Keratinocyte (primary cell): Measurements from ENCODE around the gene BCL2L1. TPM values are rescaled to one million over a fixed set of nuclear protein-coding genes. Genes with fewer than 3 reads are reported as not detected.

Experiments used
- DNase-seq: peaks from one replicate; pipeline ENCODE4 v3.0.0-alpha.2; 2011; ENCODE audit warnings: low read depth, missing footprints, low spot score
- FAIRE-seq: peaks from 2 replicates; lab custom pipeline; 2011; peaks lifted over from hg19 to GRCh38; lab: Jason Lieb, UNC
- H2AFZ ChIP-seq: 2 replicates; pipeline ENCODE4 v1.6.0; 2012; ENCODE audit warnings: low read length, control low read depth, inconsistent platforms; ENCODE audit not compliant: control insufficient read depth
- H3K27ac ChIP-seq: 2 replicates; pipeline ENCODE4 v1.5.1; 2011; ENCODE audit warnings: low read length; ENCODE audit not compliant: control insufficient read depth, insufficient read depth
- H3K27me3 ChIP-seq: 3 replicates; pipeline ENCODE4 v1.6.0; 2011; ENCODE audit warnings: low read length; ENCODE audit not compliant: control insufficient read depth, insufficient read depth; ENCODE audit errors: extremely low read depth
- H3K36me3 ChIP-seq, 2 experiments: 2 replicates in 1 of 2; 3 replicates in 1 of 2; pipeline ENCODE4 v1.5.1; 2011; ENCODE audit warnings: low read length in 2 of 2, mild to moderate bottlenecking in 1 of 2; ENCODE audit not compliant: control insufficient read depth in 2 of 2, insufficient read depth in 2 of 2; ENCODE audit errors: extremely low read depth in 1 of 2
- H3K4me1 ChIP-seq: 3 replicates; pipeline ENCODE4 v1.5.1; 2011; ENCODE audit warnings: low read length; ENCODE audit not compliant: control insufficient read depth, insufficient read depth; ENCODE audit errors: extremely low read depth
- H3K4me2 ChIP-seq: 3 replicates; pipeline ENCODE4 v1.6.0; 2011; ENCODE audit warnings: low read depth, low read length; ENCODE audit not compliant: control insufficient read depth, insufficient read depth; ENCODE audit errors: extremely low read depth
- H3K4me3 ChIP-seq, 3 experiments: fragments of 200-600 bp in 1 of 3; sonication (generic) in 1 of 3; 2 replicates in 2 of 3; 3 replicates in 1 of 3; pipeline ENCODE4 v1.5.1; 2011 to 2016; ENCODE audit warnings: low read length in 3 of 3, mild to moderate bottlenecking in 3 of 3, control low read depth in 2 of 3, inconsistent platforms in 1 of 3, low read depth in 1 of 3, mixed read lengths in 1 of 3, mixed run types in 1 of 3, moderate library complexity in 1 of 3; ENCODE audit not compliant: control insufficient read depth in 2 of 3, insufficient read depth in 2 of 3; ENCODE audit errors: extremely low read depth in 1 of 3
- H3K79me2 ChIP-seq: 2 replicates; pipeline ENCODE4 v1.6.0; 2012; ENCODE audit warnings: low read length; ENCODE audit not compliant: control insufficient read depth, insufficient read depth
- H3K9ac ChIP-seq: 3 replicates; pipeline ENCODE4 v1.6.0; 2011; ENCODE audit warnings: low read length; ENCODE audit not compliant: control insufficient read depth, insufficient read depth; ENCODE audit errors: extremely low read depth
- H3K9me1 ChIP-seq: 3 replicates; pipeline ENCODE4 v1.6.0; 2011; ENCODE audit warnings: low read length; ENCODE audit not compliant: control insufficient read depth, insufficient read depth; ENCODE audit errors: extremely low read depth
- H3K9me3 ChIP-seq: 2 replicates; pipeline ENCODE4 v1.5.1; 2012; ENCODE audit warnings: low read depth, low read length; ENCODE audit not compliant: control insufficient read depth
- H4K20me1 ChIP-seq: 3 replicates; pipeline ENCODE4 v1.6.0; 2011; ENCODE audit warnings: low read length; ENCODE audit not compliant: control insufficient read depth, insufficient read depth; ENCODE audit errors: extremely low read depth
- CTCF ChIP-seq, 3 experiments: IDR thresholded peaks in 1 of 3; conservative IDR thresholded peaks in 1 of 3; optimal IDR thresholded peaks in 1 of 3; 2 replicates in 2 of 3; 3 replicates in 1 of 3; pipeline versions ENCODE3 to v1.5.1; 2011; ENCODE audit warnings: low read length in 3 of 3, mild to moderate bottlenecking in 3 of 3, moderate library complexity in 2 of 3, control low read depth in 1 of 3, inconsistent platforms in 1 of 3; ENCODE audit not compliant: insufficient read depth in 2 of 3; ENCODE audit errors: extremely low read depth in 1 of 3
- EZH2 ChIP-seq: IDR thresholded peaks from one replicate; pipeline ENCODE4 v1.6.1; 2012; ENCODE audit warnings: inconsistent platforms, mild to moderate bottlenecking, low read length, moderate library complexity
- dilution Hi-C: fragments of 300-500 bp; cut with MboI; formaldehyde crosslinking; loops from one replicate; pipeline ENCODE4 v1.7.0; 2020; ENCODE audit warnings: low sequenced_read_pairs; ENCODE audit not compliant: extremely low pct_ligation_motif_present
- polyA plus RNA-seq, 5 experiments: library from polyadenylated mRNA; depleted of rRNA in 3 of 5; stranded (reverse) in 3 of 5; stranded (forward) in 1 of 5; unstranded in 1 of 5; fragments of >200 nt; gene quantifications; 1 replicate in 1 of 5; 2 replicates in 3 of 5; 3 replicates in 1 of 5; pipeline versions ENCODE4 v1.2.1 to v1.2.3, GENCODE V29; 2011 to 2012; ENCODE audit warnings: missing spikeins in 2 of 5, low read depth in 1 of 5, low replicate concordance in 1 of 5

The BCL2L1 gene
- polyA plus RNA-seq, 1 donor (not counting 4 experiments of a cell fraction or from before 2014, with no cell fraction given): 109 TPM

GRCh38 chr20:31680286-31681127, 42.2 kb downstream of the BCL2L1 start:
- peaks cover 86% of the 10 kb centered on the region for H3K79me2 ChIP-seq
- no peak overlapping the region for H3K9ac ChIP-seq
- no peak overlapping the region for H2AFZ ChIP-seq
- no peak for FAIRE-seq
- H4K20me1 ChIP-seq: peaks cover 2% of the 10 kb centered on the region
- no peak for DNase-seq
- H3K9me1 ChIP-seq: peaks cover 3% of the 10 kb centered on the region
- H3K4me1 ChIP-seq: peaks cover 38% of the 10 kb centered on the region
- no peak overlapping the region for H3K27ac ChIP-seq
- H3K36me3 ChIP-seq: peaks cover 30 to 46% of the 10 kb centered on the region in 2 experiments
- no peaks in the 10 kb centered on the region for H3K27me3 ChIP-seq
- TF ChIP-seq EZH2 (no peak), CTCF (optimal IDR thresholded peaks at IDR 0.05 in 1 of 3, IDR thresholded peaks at IDR 0.05 in 1 of 3, conservative IDR thresholded peaks at IDR 0.05 in 1 of 3; ENCODE audit: extremely low read depth in 1 of 3, insufficient read depth in 2 of 3, low read length in 3 of 3) (no peak)
- no peak overlapping the region for H3K4me2 ChIP-seq
- no peaks in the 10 kb centered on the region for H3K9me3 ChIP-seq
- H3K4me3 ChIP-seq: no peak overlapping the region
- dilution Hi-C loops: no loop called here

- H4K20me1 ChIP-seq: peaks cover 2% of the 10 kb centered on the region
- no peak overlapping the region for H2AFZ ChIP-seq
- peak overlapping the region; percentile 1 for H3K9ac ChIP-seq
- H3K9me1 ChIP-seq: peaks cover 3% of the 10 kb centered on the region
- H3K9me3 ChIP-seq: no peaks in the 10 kb centered on the region
- TF ChIP-seq EZH2: no peak
- TF ChIP-seq CTCF (optimal IDR thresholded peaks at IDR 0.05 in 1 of 3, IDR thresholded peaks at IDR 0.05 in 1 of 3, conservative IDR thresholded peaks at IDR 0.05 in 1 of 3; ENCODE audit: extremely low read depth in 1 of 3, insufficient read depth in 2 of 3, low read length in 3 of 3): no peak
- no peak overlapping the region for H3K4me3 ChIP-seq
- DNase-seq: no peak
- no peaks in the 10 kb centered on the region for H3K27me3 ChIP-seq
- H3K27ac ChIP-seq: no peak overlapping the region
- dilution Hi-C loops: no loop called here
- H3K4me1 ChIP-seq: peaks cover 47% of the 10 kb centered on the region
- FAIRE-seq: no peak
- peak overlapping the region; percentile 42 for H3K4me2 ChIP-seq
- peaks cover 88% of the 10 kb centered on the region for H3K79me2 ChIP-seq
- peaks cover 30 to 48% of the 10 kb centered on the region in 2 experiments for H3K36me3 ChIP-seq
Measured at GRCh38 chr20:31679357-31680285, 43.0 kb downstream of the BCL2L1 start.
